ENCODE results near the gene ZNF860.
A peak's percentile ranks its signal among the peaks of the same experiment; 100 is the strongest.

Gene ZNF860

GRCh38 chr3:32017286-32017685 is 35.7 kb downstream of the ZNF860 start:
- Histone ChIP-seq H4K20me1 (ENCODE audit: insufficient read depth, low read length) (no peaks in the 10 kb centered on the region), H2AFZ (ENCODE audit: low read depth, low read length) (no peak overlapping the region), H3K27me3 (ENCODE audit: low read depth, low read length) (no peaks in the 10 kb centered on the region), H3K9ac (ENCODE audit: low read length) (no peak overlapping the region), H3K9me3 (ENCODE audit: insufficient read depth, low read length) (no peaks in the 10 kb centered on the region), H3K36me3 (replicated peaks; ENCODE audit: low read depth, low read length) (no peaks in the 10 kb centered on the region), H3K79me2 (ENCODE audit: low read length) (no peaks in the 10 kb centered on the region), H3K4me3 (ENCODE audit: low read length) (no peak overlapping the region), H3K4me2 (ENCODE audit: low read length) (no peak overlapping the region), H3K27ac (ENCODE audit: low read length) (no peak overlapping the region), H3K4me1 (ENCODE audit: low read length) (peaks cover 7% of the 10 kb centered on the region)
- TF ChIP-seq, protein P1, sequence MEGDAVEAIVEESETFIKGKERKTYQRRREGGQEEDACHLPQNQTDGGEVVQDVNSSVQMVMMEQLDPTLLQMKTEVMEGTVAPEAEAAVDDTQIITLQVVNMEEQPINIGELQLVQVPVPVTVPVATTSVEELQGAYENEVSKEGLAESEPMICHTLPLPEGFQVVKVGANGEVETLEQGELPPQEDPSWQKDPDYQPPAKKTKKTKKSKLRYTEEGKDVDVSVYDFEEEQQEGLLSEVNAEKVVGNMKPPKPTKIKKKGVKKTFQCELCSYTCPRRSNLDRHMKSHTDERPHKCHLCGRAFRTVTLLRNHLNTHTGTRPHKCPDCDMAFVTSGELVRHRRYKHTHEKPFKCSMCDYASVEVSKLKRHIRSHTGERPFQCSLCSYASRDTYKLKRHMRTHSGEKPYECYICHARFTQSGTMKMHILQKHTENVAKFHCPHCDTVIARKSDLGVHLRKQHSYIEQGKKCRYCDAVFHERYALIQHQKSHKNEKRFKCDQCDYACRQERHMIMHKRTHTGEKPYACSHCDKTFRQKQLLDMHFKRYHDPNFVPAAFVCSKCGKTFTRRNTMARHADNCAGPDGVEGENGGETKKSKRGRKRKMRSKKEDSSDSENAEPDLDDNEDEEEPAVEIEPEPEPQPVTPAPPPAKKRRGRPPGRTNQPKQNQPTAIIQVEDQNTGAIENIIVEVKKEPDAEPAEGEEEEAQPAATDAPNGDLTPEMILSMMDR (IDR thresholded peaks at IDR 0.05; ENCODE audit: low read depth, low read length), result no peak
- TF ChIP-seq EZH2phosphoT487 (IDR thresholded peaks at IDR 0.05; ENCODE audit: low read depth), result no peak

GRCh38 chr3:32018757-32019564 is 37.4 kb downstream of the ZNF860 start:
- H3K27ac ChIP-seq (ENCODE audit: low read length), result no peak overlapping the region
- H4K20me1 ChIP-seq (ENCODE audit: insufficient read depth, low read length), result no peaks in the 10 kb centered on the region
- TF ChIP-seq, protein P1 (IDR thresholded peaks at IDR 0.05; ENCODE audit: low read depth, low read length), result peak; percentile 96
- no peak for TF ChIP-seq EZH2phosphoT487 (IDR thresholded peaks at IDR 0.05; ENCODE audit: low read depth)
- peaks cover 7% of the 10 kb centered on the region for H3K4me1 ChIP-seq (ENCODE audit: low read length)
- no peak overlapping the region for H3K9ac ChIP-seq (ENCODE audit: low read length)
- no peaks in the 10 kb centered on the region for H3K79me2 ChIP-seq (ENCODE audit: low read length)
- H3K4me2 ChIP-seq (ENCODE audit: low read length), result peak overlapping the region; percentile 11; the same call in 1 of the 2 replicates
- no peaks in the 10 kb centered on the region for H3K36me3 ChIP-seq (replicated peaks; ENCODE audit: low read depth, low read length)
- no peaks in the 10 kb centered on the region for H3K9me3 ChIP-seq (ENCODE audit: insufficient read depth, low read length)
- H3K4me3 ChIP-seq (ENCODE audit: low read length), result no peak overlapping the region
- H2AFZ ChIP-seq (ENCODE audit: low read depth, low read length), result peak overlapping the region; percentile 22; the same call in 1 of the 2 replicates
- no peaks in the 10 kb centered on the region for H3K27me3 ChIP-seq (ENCODE audit: low read depth, low read length)

DNA sequence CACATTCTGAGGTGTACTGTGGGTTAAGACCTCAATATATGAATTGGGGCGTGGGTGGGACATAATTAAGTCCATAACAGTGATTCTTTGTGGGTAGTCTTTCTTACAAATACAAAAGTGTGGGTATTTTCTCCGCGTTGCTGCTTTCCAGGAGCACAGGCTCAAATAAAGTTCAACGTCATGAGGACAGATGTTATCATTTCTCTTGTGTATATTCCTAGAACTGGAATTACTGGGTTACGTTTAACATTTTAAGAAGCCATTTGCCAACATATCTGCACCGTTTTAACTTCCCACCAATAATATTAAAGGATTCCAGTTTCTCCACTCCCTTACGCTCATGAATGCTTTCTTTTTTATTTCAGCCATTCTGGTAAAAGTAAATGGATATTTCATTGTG is 39.6 kb downstream of the ZNF860 start:
- H2AFZ ChIP-seq (ENCODE audit: low read depth, low read length), result no peak overlapping the region
- H3K4me2 ChIP-seq (ENCODE audit: low read length), result no peak overlapping the region
- peaks cover 7% of the 10 kb centered on the region for H3K4me1 ChIP-seq (ENCODE audit: low read length)
- no peaks in the 10 kb centered on the region for H3K27me3 ChIP-seq (ENCODE audit: low read depth, low read length)
- H3K9me3 ChIP-seq (ENCODE audit: insufficient read depth, low read length), result no peaks in the 10 kb centered on the region
- TF ChIP-seq, protein P1 (IDR thresholded peaks at IDR 0.05; ENCODE audit: low read depth, low read length), result no peak
- no peak for TF ChIP-seq EZH2phosphoT487 (IDR thresholded peaks at IDR 0.05; ENCODE audit: low read depth)
- no peak overlapping the region for H3K27ac ChIP-seq (ENCODE audit: low read length)
- H4K20me1 ChIP-seq (ENCODE audit: insufficient read depth, low read length), result no peaks in the 10 kb centered on the region
- H3K4me3 ChIP-seq (ENCODE audit: low read length), result no peak overlapping the region
- no peaks in the 10 kb centered on the region for H3K79me2 ChIP-seq (ENCODE audit: low read length)
- H3K36me3 ChIP-seq (replicated peaks; ENCODE audit: low read depth, low read length), result no peaks in the 10 kb centered on the region
- no peak overlapping the region for H3K9ac ChIP-seq (ENCODE audit: low read length)

GRCh38 chr3:32021748-32022147 is 40.2 kb downstream of the ZNF860 start:
- Histone ChIP-seq H3K79me2 (ENCODE audit: low read length) (no peaks in the 10 kb centered on the region), H3K4me3 (ENCODE audit: low read length) (no peak overlapping the region), H3K9me3 (ENCODE audit: insufficient read depth, low read length) (no peaks in the 10 kb centered on the region), H3K27me3 (ENCODE audit: low read depth, low read length) (no peaks in the 10 kb centered on the region), H2AFZ (ENCODE audit: low read depth, low read length) (no peak overlapping the region), H3K4me1 (ENCODE audit: low read length) (peaks cover 13% of the 10 kb centered on the region), H3K4me2 (ENCODE audit: low read length) (no peak overlapping the region), H4K20me1 (ENCODE audit: insufficient read depth, low read length) (no peaks in the 10 kb centered on the region), H3K9ac (ENCODE audit: low read length) (no peak overlapping the region), H3K27ac (ENCODE audit: low read length) (no peak overlapping the region), H3K36me3 (replicated peaks; ENCODE audit: low read depth, low read length) (no peaks in the 10 kb centered on the region)
- TF ChIP-seq EZH2phosphoT487 (IDR thresholded peaks at IDR 0.05; ENCODE audit: low read depth), result no peak
- TF ChIP-seq, protein P1 (IDR thresholded peaks at IDR 0.05; ENCODE audit: low read depth, low read length), result no peak

All from OCI-LY3 (cell line).